Measurements from ENCODE around the gene CELF2.

CELF2 gene

GRCh38 chr10:11175823-11176243, 158.2 kb downstream of the CELF2 start:
- TF ChIP-seq SIN3A (IDR thresholded peaks at IDR 0.05; ENCODE audit: borderline replicate concordance, insufficient read depth, low read length) (no peak), POLR2AphosphoS5 (IDR thresholded peaks at IDR 0.05; ENCODE audit: low read depth, low read length) (no peak), FOXP2 (optimal IDR thresholded peaks at IDR 0.05; ENCODE audit: borderline replicate concordance, extremely low read depth, extremely low read length, insufficient read depth) (no peak), TAF1 (IDR thresholded peaks at IDR 0.05; ENCODE audit: borderline replicate concordance, insufficient read depth, low read length) (no peak), REST (IDR thresholded peaks at IDR 0.05; ENCODE audit: insufficient read depth in 1 of 2, low read depth in 2 of 2, low read length in 2 of 2) (no peak)

- no peak for TF ChIP-seq TAF1 (IDR thresholded peaks at IDR 0.05; ENCODE audit: borderline replicate concordance, insufficient read depth, low read length)
- TF ChIP-seq POLR2AphosphoS5 (IDR thresholded peaks at IDR 0.05; ENCODE audit: low read depth, low read length), result no peak
- TF ChIP-seq FOXP2 (optimal IDR thresholded peaks at IDR 0.05; ENCODE audit: borderline replicate concordance, extremely low read depth, extremely low read length, insufficient read depth), result no peak
- no peak for TF ChIP-seq SIN3A (IDR thresholded peaks at IDR 0.05; ENCODE audit: borderline replicate concordance, insufficient read depth, low read length)
- no peak for TF ChIP-seq REST (IDR thresholded peaks at IDR 0.05; ENCODE audit: insufficient read depth in 1 of 2, low read depth in 2 of 2, low read length in 2 of 2)
These were observed 159.1 kb downstream of the CELF2 start for GRCh38 chr10:11176746-11177145.

- TF ChIP-seq SIN3A (IDR thresholded peaks at IDR 0.05; ENCODE audit: borderline replicate concordance, insufficient read depth, low read length), result no peak
- TF ChIP-seq REST (IDR thresholded peaks at IDR 0.05; ENCODE audit: insufficient read depth in 1 of 2, low read depth in 2 of 2, low read length in 2 of 2), result no peak
- no peak for TF ChIP-seq POLR2AphosphoS5 (IDR thresholded peaks at IDR 0.05; ENCODE audit: low read depth, low read length)
- no peak for TF ChIP-seq FOXP2 (optimal IDR thresholded peaks at IDR 0.05; ENCODE audit: borderline replicate concordance, extremely low read depth, extremely low read length, insufficient read depth)
- no peak for TF ChIP-seq TAF1 (IDR thresholded peaks at IDR 0.05; ENCODE audit: borderline replicate concordance, insufficient read depth, low read length)
These were observed 159.7 kb downstream of the CELF2 start for GRCh38 chr10:11177381-11177780.

- TF ChIP-seq SIN3A (IDR thresholded peaks at IDR 0.05; ENCODE audit: borderline replicate concordance, insufficient read depth, low read length) (no peak), REST (IDR thresholded peaks at IDR 0.05; ENCODE audit: insufficient read depth in 1 of 2, low read depth in 2 of 2, low read length in 2 of 2) (no peak), FOXP2 (optimal IDR thresholded peaks at IDR 0.05; ENCODE audit: borderline replicate concordance, extremely low read depth, extremely low read length, insufficient read depth) (no peak), POLR2AphosphoS5 (IDR thresholded peaks at IDR 0.05; ENCODE audit: low read depth, low read length) (no peak), TAF1 (IDR thresholded peaks at IDR 0.05; ENCODE audit: borderline replicate concordance, insufficient read depth, low read length) (no peak)
These were observed 160.3 kb downstream of the CELF2 start for GRCh38 chr10:11177926-11178471.

Measured in PFSK-1 (cell line).